ENCODE measurements around the gene LYSMD4.

DNA sequence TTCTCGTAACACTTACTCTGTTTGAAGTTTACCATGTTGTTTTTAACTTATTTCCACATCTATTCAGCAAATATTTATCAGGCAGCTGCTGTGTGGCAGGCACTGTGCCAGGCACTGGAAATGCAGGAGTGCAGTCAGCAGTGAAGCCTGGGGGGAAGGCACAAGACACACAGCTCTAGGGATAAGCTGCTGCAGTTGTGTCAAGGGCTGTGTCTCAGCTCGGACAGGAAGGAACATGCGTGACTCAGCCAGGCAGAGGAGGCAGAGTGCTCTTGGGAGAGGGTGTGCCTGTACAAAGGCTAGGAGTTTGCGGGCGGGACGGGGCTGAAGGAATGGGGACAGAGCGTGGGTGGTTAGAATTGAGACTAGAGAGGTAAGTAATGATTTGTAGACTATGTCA is 24.7 kb downstream of the LYSMD4 start:
- TF ChIP-seq POLR2AphosphoS5 (IDR thresholded peaks at IDR 0.05) = peak; percentile 82 to 94
- peak in 2 of 4 donors; percentile 64 to 81 for TF ChIP-seq EP300 (IDR thresholded peaks at IDR 0.05)
- TF ChIP-seq POLR2A (IDR thresholded peaks at IDR 0.05) = no peak

All from upper lobe of left lung (tissue), 4 donors.